AG10803 (cell line): ENCODE data around the gene C1D.

Source experiments
- DNase-seq: peaks from one replicate; pipeline ENCODE4 v3.0.0; 2010; ENCODE audit warnings: low read depth
- H3K4me3 ChIP-seq: 2 replicates; pipeline ENCODE4 v1.5.1; 2011; ENCODE audit warnings: mild to moderate bottlenecking, low read length, control low read depth
- CTCF ChIP-seq: conservative IDR thresholded peaks from 2 replicates; pipeline ENCODE4 v1.5.1; 2011; ENCODE audit warnings: mild to moderate bottlenecking, low read length, control low read depth, inconsistent platforms

The C1D gene

DNA sequence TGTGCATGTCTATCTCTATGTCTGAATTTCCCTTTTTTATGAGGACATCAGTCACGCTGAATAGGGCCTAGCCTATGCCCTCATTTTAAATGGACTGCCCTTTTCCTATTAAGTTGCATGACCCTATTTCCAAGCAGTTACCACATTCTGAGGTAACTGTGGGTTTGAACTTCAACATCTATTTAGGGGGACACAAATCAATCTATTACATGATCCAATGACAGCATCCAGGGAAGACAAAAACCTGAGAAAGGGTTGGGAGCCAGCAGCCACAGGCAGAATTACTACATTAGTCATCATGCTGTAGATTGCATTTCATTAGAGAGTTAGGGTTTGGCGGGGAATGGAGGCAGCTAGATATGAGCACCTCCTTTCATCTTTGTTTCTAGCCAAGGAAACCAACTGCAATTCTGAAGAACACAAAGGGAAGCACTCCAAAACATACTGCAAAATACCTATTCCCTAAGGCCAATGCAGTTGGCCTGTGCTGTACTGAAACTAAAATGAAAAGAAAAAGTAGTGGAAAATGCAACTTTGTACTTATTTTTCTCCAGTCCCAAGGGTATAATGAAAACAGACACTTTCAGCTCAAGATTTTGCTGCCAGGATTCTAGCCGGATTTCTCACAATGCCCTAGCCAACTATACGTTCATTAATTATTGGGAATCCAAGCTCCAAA is 40.4 kb upstream of the C1D start:
- DNase-seq = peak; percentile 11
- no peak for TF ChIP-seq CTCF
- H3K4me3 ChIP-seq = no peak overlapping the region

DNA sequence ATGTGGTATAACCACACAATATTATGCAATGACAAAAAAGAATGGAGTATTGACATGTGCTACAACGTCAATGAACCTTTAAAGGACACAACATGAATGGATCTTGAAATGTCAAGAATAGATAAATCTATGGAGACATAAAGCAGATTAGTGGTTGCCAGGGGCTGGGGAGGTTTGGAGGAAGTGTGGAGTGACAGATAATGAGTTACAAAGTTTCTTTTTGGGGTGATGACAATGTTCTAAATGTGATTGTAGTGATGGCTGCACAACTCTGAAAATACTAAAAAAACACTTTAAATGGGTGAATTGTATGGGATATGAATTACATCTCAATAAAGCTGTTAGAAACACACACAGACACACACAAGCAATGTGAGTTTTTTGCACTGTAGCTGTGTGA is 37.4 kb upstream of the C1D start:
- no peak for DNase-seq
- no peak overlapping the region for H3K4me3 ChIP-seq
- TF ChIP-seq CTCF = no peak

- no peak for DNase-seq
- no peak for TF ChIP-seq CTCF
- no peak overlapping the region for H3K4me3 ChIP-seq
Observed at GRCh38 chr2:68099260-68099659, 36.5 kb upstream of the C1D start.

- no peak overlapping the region for H3K4me3 ChIP-seq
- DNase-seq = no peak
- no peak for TF ChIP-seq CTCF
Observed at GRCh38 chr2:68098291-68098797, 35.5 kb upstream of the C1D start.

DNA sequence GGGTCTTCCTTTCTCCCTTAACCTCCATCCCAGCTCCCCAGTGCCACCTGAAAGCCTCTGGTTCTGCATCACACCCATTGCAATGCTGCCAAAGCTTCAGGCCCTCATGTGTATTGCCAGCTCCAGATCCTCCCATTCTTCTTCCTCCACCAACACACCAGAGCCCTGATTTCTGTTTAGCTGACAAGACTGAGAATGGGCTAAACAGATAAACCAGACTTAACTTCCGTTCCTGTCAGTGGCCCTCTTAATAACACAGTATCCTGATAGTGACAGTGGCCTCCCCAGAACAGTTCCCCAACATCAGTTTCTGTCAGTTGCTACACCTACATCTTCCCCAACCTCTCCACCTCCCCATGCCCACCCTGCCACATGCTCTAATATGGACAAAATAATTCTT is 31.3 kb upstream of the C1D start:
- H3K4me3 ChIP-seq = no peak overlapping the region
- no peak for TF ChIP-seq CTCF
- no peak for DNase-seq

DNA sequence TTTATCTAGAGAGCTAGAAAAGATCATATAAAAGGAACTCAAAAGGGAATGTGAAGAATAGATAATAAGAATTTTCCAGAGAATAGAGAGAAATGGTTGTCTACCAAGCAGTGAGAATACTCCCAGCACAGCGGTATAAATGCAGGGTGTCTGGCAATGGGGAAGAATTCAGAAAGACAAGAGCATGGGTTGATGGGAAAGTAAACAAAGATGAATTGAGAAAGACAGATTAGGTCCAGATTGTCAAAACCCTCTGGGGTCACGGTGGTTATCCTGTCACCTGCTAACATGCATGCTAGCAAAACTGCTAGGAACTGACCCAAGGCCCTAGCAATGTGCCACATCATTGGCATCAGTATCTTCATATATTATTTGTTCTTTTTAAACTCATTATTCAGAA is 30.8 kb upstream of the C1D start:
- H3K4me3 ChIP-seq = no peak overlapping the region
- no peak for DNase-seq
- no peak for TF ChIP-seq CTCF

- TF ChIP-seq CTCF = no peak
- H3K4me3 ChIP-seq = no peak overlapping the region
- DNase-seq = peak; percentile 1
Observed at GRCh38 chr2:68091439-68092034, 28.7 kb upstream of the C1D start.
